ENCODE data around the gene RNASEL. TPM values are rescaled to one million over a fixed set of nuclear protein-coding genes. Genes with fewer than 3 reads are reported as not detected.

The RNASEL gene
- total and polyA plus RNA-seq, 2 donors from 2014 or later = 6.0 to 12.1 TPM

DNA sequence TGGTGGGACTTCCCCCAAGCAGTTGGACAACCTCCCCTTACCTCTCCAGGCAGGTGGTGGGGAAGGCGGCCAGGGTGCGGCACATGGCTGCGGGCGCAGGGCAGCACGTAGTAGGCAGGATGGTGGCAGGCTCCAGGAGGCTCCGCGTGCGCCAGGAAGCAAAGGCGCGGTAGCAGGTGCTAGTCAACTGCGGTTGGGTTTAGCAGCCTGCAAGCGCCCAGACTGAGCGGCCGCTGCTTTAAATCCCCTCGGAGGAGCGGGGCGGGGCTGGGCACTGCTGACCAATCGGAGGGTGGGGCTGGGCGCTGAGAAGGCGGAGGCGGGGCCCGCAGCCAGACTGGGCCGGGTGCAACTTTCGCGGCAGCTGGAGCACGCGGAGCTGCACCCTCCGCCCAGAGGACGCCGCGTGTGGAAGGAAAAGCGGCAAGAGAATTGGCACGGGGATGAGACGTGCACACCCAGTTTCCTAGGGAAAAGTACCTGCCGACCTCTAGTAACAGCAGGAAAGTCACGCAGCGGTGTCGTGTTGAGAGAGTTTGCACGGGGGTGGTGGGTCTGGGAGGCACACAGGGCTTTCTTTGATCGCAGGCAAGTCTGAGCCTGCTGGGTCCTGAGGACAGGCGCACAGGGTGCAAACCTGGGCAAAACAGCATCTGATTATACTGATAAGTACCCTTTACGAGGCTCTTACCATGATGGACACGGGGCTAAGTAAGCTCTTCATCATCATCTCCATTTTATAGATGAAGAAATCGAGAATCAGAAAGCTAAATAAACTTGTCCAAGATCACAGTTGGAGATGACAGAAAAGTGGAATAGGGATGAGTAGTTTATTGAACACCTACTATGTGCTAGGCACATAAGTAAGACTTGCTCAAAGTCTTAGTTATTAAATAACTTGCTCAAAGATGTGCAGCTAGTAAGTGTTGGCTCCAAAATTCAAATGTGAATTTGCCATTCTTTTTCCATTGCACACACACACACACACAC, 15.4 kb upstream of the RNASEL start, which contains the start of gene RGS16:
Gene RGS16 (minus strand): TSS at position 215 of the 990 bp plus-strand sequence. CDS start 130 bp downstream, at position 85.
- DNase-seq (peak; percentile 91 to 98 (median 92)), FAIRE-seq (no peak)
- TF ChIP-seq, protein P1, sequence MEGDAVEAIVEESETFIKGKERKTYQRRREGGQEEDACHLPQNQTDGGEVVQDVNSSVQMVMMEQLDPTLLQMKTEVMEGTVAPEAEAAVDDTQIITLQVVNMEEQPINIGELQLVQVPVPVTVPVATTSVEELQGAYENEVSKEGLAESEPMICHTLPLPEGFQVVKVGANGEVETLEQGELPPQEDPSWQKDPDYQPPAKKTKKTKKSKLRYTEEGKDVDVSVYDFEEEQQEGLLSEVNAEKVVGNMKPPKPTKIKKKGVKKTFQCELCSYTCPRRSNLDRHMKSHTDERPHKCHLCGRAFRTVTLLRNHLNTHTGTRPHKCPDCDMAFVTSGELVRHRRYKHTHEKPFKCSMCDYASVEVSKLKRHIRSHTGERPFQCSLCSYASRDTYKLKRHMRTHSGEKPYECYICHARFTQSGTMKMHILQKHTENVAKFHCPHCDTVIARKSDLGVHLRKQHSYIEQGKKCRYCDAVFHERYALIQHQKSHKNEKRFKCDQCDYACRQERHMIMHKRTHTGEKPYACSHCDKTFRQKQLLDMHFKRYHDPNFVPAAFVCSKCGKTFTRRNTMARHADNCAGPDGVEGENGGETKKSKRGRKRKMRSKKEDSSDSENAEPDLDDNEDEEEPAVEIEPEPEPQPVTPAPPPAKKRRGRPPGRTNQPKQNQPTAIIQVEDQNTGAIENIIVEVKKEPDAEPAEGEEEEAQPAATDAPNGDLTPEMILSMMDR (IDR thresholded peaks at IDR 0.05; ENCODE audit: borderline replicate concordance, extremely low read depth, insufficient read depth) = no peak
- peak within 1 kb of the TSS; percentile 42 to 63 (median 59) for H3K4me3 ChIP-seq (ENCODE audit: low read length in 3 of 3)
- no peaks in the 10 kb centered on the region for H3K36me3 ChIP-seq (ENCODE audit: control insufficient read depth in 2 of 3, insufficient read depth in 3 of 3, low read length in 3 of 3)
- H3K9ac ChIP-seq (ENCODE audit: low read length in 3 of 3) = peak within 1 kb of the TSS in 2 of 3 donors; percentile 15 to 44
- peaks cover 0 to 24% (median 0%) of the 10 kb centered on the region in 3 donors for H3K4me1 ChIP-seq (ENCODE audit: control insufficient read depth in 2 of 3, insufficient read depth in 2 of 3, low read depth in 1 of 3, low read length in 3 of 3)
- intact Hi-C loops (cut with DNase I) = loop anchor here (5.0 kb wide), 1 partner anchor 178 kb away; no protein-coding TSS in a partner anchor
- no peaks in the 10 kb centered on the region for H3K9me3 ChIP-seq (ENCODE audit: control insufficient read depth in 2 of 3, insufficient read depth in 1 of 3, low read length in 3 of 3)
- peak within 1 kb of the TSS; percentile 74 to 79 for H3K27ac ChIP-seq (ENCODE audit: low read depth in 2 of 2, low read length in 2 of 2)
- H3K27me3 ChIP-seq (ENCODE audit: control insufficient read depth, insufficient read depth, low read length) = no peaks in the 10 kb centered on the region

DNA sequence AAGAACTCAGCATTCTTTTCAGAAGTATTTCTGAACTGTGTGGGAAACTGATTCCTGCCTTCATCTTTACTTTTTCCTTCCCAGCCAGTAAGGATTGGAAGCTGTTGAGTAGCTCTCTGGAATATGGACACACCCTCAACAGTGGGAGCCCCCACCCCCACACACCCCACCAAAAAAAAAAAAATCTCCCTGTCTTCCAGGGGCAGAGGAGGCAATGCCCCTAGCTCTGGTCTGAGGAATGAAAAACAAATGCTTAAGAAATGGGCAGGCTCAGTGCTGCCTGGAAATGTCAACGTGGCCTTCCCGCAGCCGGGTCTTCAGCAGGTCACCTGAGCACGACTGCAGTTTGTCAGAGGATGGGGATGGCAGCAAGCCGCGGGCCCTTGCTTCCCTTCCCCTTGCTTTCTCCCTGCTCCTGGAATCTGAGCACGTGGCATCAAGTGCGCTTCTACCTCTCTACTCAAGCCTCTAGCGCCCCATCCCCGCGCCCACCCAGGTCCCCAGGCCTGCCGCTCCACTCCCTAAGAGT, 14.7 kb upstream of the RNASEL start:
- peak overlapping the region; percentile 74 to 79 for H3K27ac ChIP-seq (ENCODE audit: low read depth in 2 of 2, low read length in 2 of 2)
- TF ChIP-seq, protein P1 (IDR thresholded peaks at IDR 0.05; ENCODE audit: borderline replicate concordance, extremely low read depth, insufficient read depth) = no peak
- H3K9ac ChIP-seq (ENCODE audit: low read length in 3 of 3) = peak overlapping the region in 2 of 3 donors; percentile 15 to 35
- DNase-seq (peak in 3 of 5 donors; percentile 29 to 39 (median 33)), FAIRE-seq (no peak)
- peaks cover 0 to 24% (median 0%) of the 10 kb centered on the region in 3 donors for H3K4me1 ChIP-seq (ENCODE audit: control insufficient read depth in 2 of 3, insufficient read depth in 2 of 3, low read depth in 1 of 3, low read length in 3 of 3)
- H3K36me3 ChIP-seq (ENCODE audit: control insufficient read depth in 2 of 3, insufficient read depth in 3 of 3, low read length in 3 of 3) = no peaks in the 10 kb centered on the region
- no peaks in the 10 kb centered on the region for H3K27me3 ChIP-seq (ENCODE audit: control insufficient read depth, insufficient read depth, low read length)
- intact Hi-C loops (cut with DNase I) = loop anchor here (5.0 kb wide), 1 partner anchor 179 kb away; no protein-coding TSS in a partner anchor
- H3K9me3 ChIP-seq (ENCODE audit: control insufficient read depth in 2 of 3, insufficient read depth in 1 of 3, low read length in 3 of 3) = no peaks in the 10 kb centered on the region
- peak overlapping the region in 2 of 3 donors; percentile 59 to 63 for H3K4me3 ChIP-seq (ENCODE audit: low read length in 3 of 3)

DNA sequence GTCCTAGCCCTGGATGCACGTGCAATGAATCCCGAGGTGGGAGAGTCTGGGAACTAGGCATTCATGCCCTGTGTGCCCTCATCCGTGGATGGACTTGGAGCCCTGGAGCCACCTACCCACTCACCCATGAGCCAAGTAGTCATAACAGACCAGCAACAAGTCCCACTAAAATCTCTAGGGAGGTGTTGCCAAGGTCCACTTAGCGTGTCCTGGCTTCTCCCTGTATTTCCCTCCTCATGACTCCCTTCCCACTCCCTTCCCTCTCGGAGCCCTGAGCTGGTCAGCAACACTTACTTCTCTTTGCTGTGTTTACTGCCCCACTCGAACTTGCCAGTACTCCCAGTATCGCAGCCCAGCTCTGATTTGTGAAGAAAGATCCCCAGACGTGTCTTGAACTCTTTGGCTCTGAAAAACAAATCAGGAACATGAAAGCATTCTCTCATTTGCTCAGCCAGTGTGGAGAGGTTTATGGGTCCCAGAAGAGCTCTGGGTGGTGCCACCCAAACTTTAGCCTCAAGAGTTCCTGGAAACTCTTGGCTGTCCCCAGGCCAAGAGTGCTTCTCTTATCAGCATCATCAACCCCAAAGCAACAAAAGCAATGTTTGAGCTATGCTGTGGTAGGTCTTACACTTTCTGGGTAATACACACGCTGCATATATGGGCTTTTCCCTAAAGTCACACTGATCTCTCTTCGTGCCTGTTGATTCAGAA, 14.0 kb upstream of the RNASEL start:
- TF ChIP-seq, protein P1 (IDR thresholded peaks at IDR 0.05; ENCODE audit: borderline replicate concordance, extremely low read depth, insufficient read depth) = no peak
- DNase-seq (peak in 2 of 5 donors; percentile 29), FAIRE-seq (no peak)
- Histone ChIP-seq H3K4me3 (ENCODE audit: low read length in 3 of 3) (peak overlapping the region in 2 of 3 donors; percentile 59 to 63), H3K9me3 (ENCODE audit: control insufficient read depth in 2 of 3, insufficient read depth in 1 of 3, low read length in 3 of 3) (no peaks in the 10 kb centered on the region), H3K9ac (ENCODE audit: low read length in 3 of 3) (peak overlapping the region in 2 of 3 donors; percentile 15 to 35), H3K4me1 (ENCODE audit: control insufficient read depth in 2 of 3, insufficient read depth in 2 of 3, low read depth in 1 of 3, low read length in 3 of 3) (peaks cover 0 to 24% (median 0%) of the 10 kb centered on the region in 3 donors), H3K27ac (ENCODE audit: low read depth in 2 of 2, low read length in 2 of 2) (peak overlapping the region; percentile 49 to 79), H3K27me3 (ENCODE audit: control insufficient read depth, insufficient read depth, low read length) (no peaks in the 10 kb centered on the region), H3K36me3 (ENCODE audit: control insufficient read depth in 2 of 3, insufficient read depth in 3 of 3, low read length in 3 of 3) (no peaks in the 10 kb centered on the region)
- intact Hi-C loops (cut with DNase I) = loop anchor here (5.0 kb wide), 1 partner anchor 179 kb away; no protein-coding TSS in a partner anchor

Data from kidney (tissue), 14 donors.